GOT3 (cell line): ENCODE measurements around the gene MRPS15.
"Not testable (repeated sequence)": the region's sequence is repeated elsewhere in the genome, so short reads cannot be mapped to it uniquely, and the experiment has no call there.

Source experiments
- DNase-seq: peaks from one replicate; lab custom pipeline; 2025; ENCODE audit warnings: mixed read lengths; lab: John Stamatoyannopoulos, UW

The MRPS15 gene

DNA sequence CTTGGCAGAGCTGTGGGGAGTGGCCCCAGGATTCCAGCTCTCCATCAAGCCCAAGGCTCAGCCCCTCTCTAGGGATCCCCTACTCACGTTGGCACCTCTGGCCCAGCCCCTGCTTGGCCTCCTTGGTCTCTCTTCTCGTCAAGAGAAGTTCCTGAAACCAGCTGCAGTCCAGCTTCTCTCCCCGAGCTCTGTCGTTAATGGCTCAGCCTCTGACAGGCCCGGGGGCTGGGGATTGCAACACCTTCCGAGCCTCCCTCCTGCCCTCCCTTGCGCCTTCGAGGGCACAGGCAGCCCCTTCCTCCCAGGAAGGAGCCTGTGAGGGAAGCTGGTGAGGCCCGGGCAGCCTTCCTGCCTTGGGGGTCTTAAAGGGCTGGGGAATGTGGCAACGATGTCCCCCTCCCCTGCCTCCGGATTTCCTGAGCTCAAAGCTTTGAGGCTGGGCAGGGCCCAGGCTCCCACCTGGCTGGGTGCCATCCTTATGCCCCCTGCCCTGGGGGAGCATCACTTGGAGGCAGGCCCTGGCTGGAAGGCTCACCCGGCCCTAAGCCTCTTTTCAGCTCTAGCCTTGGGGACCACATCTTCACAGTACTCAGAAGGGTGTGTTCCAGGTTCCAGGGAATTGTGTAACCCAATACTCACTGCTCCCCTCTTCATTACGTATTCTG is 18.7 kb upstream of the MRPS15 start, which contains the start of gene CSF3R:
CSF3R (minus strand) TSS at position 190 of the 665 bp plus-strand sequence. CDS start 3,417 bp downstream, outside the sequence.
- DNase-seq, result no peak

- no peak for DNase-seq
These were observed 17.9 kb upstream of the MRPS15 start for GRCh38 chr1:36481771-36482723.

- DNase-seq, result no peak
These were observed 16.9 kb upstream of the MRPS15 start for GRCh38 chr1:36481091-36481490.

DNA sequence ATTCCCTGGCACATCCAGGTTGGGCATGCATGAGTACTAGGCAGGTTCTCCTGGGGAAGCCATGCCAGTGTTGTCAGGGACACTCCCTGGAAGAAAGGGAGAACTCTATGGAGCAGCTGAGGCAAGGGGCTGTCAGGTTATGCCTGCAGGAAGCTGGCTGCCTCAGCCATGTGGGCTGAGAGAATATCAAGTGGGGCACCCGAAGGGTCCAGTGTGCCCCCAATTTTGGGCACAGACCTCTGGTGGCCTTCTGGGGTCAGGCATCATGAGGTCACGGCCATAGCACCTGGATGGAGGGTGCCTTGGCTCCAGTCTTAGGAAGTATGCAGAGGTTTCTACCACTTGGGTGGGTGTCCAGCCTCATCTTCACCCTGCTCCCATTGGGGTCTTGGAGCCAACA is 16.0 kb upstream of the MRPS15 start:
- no peak for DNase-seq

- DNase-seq, result no peak
These were observed 15.4 kb upstream of the MRPS15 start for GRCh38 chr1:36479505-36480051.

DNA sequence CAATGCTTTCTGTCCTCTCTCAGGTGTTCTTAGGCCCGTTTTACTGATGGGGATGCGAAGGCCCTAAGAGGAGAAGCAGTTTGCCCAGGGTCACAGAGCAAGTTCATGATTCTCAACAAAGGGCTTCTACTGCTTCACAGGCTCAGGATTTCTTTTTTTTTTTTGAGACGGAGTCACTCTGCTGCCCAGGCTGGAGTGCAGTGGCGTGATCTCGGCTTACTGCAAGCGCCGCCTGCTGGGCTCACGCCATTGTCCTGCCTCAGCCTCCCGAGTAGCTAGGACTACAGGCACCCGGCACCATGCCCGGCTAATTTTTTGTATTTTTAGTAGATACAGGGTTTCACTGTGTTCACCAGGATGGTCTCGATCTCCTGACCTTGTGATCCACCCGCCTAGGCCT is 13.4 kb upstream of the MRPS15 start:
- not testable (repeated sequence) for DNase-seq

- no peak for DNase-seq
These were observed 12.8 kb upstream of the MRPS15 start for GRCh38 chr1:36476945-36477344.

GRCh38 chr1:36475910-36476604 is 11.9 kb upstream of the MRPS15 start:
- DNase-seq, result no peak

DNA sequence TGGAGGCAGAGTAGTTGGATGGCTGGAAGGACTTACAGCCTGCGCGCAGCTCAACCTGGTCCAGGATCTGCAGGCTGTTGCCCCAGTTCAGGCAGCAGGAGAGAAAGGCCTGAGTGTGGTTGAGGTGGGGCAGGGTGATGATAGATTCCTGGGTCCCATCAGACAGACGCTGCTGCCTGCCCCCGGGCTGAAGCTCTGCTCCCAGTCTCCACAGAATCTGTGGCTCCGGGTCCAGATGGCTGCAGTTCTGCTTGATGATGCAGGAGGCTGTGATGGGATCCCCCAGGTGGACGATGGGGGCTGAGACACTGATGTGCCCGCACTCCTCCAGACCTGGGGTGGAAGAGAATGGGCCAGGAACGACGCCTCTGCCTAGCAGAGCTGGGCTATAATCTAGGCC is 11.2 kb upstream of the MRPS15 start:
- no peak for DNase-seq

GRCh38 chr1:36472656-36473055 is 8.5 kb upstream of the MRPS15 start:
- DNase-seq, result no peak

- no peak for DNase-seq
These were observed 7.9 kb upstream of the MRPS15 start for GRCh38 chr1:36471830-36472641.

- no peak for DNase-seq
These were observed 5.0 kb upstream of the MRPS15 start for GRCh38 chr1:36469163-36469562.

- no peak for DNase-seq
These were observed 3.7 kb upstream of the MRPS15 start for GRCh38 chr1:36467700-36468455.

GRCh38 chr1:36467027-36467410 is 2.8 kb upstream of the MRPS15 start:
- DNase-seq, result no peak

- DNase-seq, result no peak
These were observed 2.3 kb upstream of the MRPS15 start for GRCh38 chr1:36466370-36467026.

DNA sequence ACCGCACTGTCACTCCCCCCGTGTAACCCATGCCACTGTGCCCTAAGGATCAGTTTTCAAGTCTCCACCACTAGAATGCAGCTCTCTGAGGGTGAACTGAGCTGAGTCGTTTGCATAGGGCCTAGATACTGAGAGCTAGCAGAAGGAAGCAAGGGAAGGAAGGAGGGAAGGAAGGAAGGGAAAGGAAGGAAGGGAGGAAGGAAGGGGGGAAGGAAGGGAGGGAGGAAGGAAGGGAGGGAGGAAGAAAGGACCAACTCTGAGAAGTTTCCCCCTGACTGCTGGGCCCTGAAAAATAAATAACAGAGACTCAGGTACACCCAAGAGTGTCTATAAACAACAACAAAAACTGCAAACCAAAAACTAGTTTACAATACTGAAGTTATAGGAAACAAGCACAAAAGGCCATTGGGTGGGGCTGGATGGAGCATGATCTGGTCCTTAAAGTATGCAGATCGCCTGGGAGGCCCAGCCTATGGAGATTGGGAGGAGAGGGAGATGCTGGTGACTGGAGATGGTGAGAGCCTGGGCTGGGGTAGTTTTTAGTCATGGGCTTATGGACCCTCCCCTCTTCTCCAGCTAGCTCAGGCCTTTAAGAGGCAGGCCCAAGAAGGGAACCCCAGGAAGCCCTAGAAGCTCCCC is 1.7 kb upstream of the MRPS15 start:
- no peak for DNase-seq

DNA sequence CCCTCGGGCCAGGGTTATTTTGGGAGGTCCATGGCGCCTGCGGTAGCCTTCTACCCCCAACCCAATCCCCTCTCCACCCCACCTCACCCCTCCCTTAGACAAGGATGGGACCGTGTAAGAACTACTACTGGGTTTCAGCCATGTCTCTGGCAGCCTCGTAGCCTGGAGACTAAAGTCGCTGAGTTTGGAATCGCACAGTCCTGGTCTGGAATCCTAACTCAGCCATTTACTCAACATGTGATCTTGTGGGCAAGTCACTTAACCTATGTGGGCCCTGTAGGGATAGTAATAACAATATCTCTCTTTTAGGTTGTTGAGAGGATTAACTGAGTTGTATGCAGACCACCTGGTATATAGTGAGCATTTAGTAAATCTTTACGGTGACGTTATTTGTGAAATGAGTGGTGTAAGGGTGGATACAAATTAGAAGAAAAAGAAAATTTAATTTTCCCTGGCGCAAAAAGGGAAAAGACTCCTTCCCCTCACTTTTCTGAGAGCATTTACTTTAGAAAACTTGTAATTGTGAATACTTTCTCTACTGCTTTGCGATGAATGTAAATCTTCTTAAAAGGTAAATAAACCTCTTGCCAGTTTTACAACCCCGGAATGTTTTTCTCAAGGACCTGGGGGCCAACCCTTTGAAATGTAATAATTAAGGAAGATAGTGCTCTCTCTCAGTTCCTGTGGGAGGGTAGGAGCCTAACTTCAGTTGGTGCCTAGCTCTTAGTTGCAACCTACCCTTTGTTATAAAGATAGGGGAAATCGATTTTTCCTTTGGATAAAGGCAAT is 615 bp upstream of the MRPS15 start:
- no peak for DNase-seq

GRCh38 chr1:36463463-36463802 is 751 bp downstream of the MRPS15 start:
- no peak for DNase-seq

DNA sequence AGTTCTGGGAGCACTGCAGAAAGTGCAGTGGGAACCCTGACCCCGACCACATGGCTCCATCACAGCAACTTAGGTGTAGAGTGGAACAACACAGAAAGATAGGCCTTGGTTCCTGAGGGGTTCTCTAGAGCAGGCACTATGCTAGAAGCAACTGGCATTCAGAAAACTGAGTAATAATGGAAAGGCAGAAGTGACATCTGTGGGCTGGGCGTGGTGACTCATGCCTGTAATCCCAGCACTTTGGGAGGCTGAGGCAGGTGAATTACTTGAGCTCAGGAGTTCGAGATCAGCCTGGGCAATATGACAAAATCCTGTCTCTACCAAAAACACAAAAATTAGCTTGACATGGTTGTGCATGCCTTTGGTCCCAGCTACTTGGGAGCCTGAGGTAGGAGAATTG is 5.3 kb downstream of the MRPS15 start:
- DNase-seq, result no peak
